GM12864 (cell line): Measurements from ENCODE around the gene ALDH2.

Experiments
- DNase-seq: peaks from one replicate; pipeline ENCODE4 v3.0.0-alpha.2; 2011; ENCODE audit warnings: low read depth
- H3K4me3 ChIP-seq: 2 replicates; pipeline ENCODE4 v1.5.1; 2011; ENCODE audit warnings: mild to moderate bottlenecking, low read depth, low read length, control low read depth
- CTCF ChIP-seq: IDR thresholded peaks from 2 replicates; pipeline ENCODE4 v1.5.1; 2011; ENCODE audit warnings: low read depth, mild to moderate bottlenecking, moderate library complexity, low read length, control low read depth, inconsistent platforms; ENCODE audit errors: missing control alignments

Gene ALDH2

GRCh38 chr12:111788178-111788654 lies 21.5 kb downstream of the ALDH2 start:
- DNase-seq = no peak
- peak; percentile 72 for TF ChIP-seq CTCF

GRCh38 chr12:111789779-111790178 lies 23.0 kb downstream of the ALDH2 start:
- H3K4me3 ChIP-seq = no peak overlapping the region
- DNase-seq = no peak
- TF ChIP-seq CTCF = no peak

More at GRCh38 chr12:111788178-111788654, 21.5 kb downstream of the ALDH2 start:
- no peak overlapping the region for H3K4me3 ChIP-seq

GRCh38 chr12:111791507-111791906 lies 24.8 kb downstream of the ALDH2 start:
- no peak overlapping the region for H3K4me3 ChIP-seq
- DNase-seq = no peak
- no peak for TF ChIP-seq CTCF

- no peak for DNase-seq
- no peak overlapping the region for H3K4me3 ChIP-seq
- no peak for TF ChIP-seq CTCF
These were observed 25.6 kb downstream of the ALDH2 start for GRCh38 chr12:111792155-111792855.

- no peak overlapping the region for H3K4me3 ChIP-seq
- no peak for TF ChIP-seq CTCF
- no peak for DNase-seq
These were observed 26.1 kb downstream of the ALDH2 start for GRCh38 chr12:111792856-111793235.

GRCh38 chr12:111798182-111798581 lies 31.4 kb downstream of the ALDH2 start:
- no peak overlapping the region for H3K4me3 ChIP-seq
- no peak for TF ChIP-seq CTCF
- DNase-seq = no peak

GRCh38 chr12:111799758-111800157 lies 33.0 kb downstream of the ALDH2 start:
- no peak for DNase-seq
- no peak overlapping the region for H3K4me3 ChIP-seq
- no peak for TF ChIP-seq CTCF
